ENCODE data around the gene BRICD5.

The BRICD5 gene

DNA sequence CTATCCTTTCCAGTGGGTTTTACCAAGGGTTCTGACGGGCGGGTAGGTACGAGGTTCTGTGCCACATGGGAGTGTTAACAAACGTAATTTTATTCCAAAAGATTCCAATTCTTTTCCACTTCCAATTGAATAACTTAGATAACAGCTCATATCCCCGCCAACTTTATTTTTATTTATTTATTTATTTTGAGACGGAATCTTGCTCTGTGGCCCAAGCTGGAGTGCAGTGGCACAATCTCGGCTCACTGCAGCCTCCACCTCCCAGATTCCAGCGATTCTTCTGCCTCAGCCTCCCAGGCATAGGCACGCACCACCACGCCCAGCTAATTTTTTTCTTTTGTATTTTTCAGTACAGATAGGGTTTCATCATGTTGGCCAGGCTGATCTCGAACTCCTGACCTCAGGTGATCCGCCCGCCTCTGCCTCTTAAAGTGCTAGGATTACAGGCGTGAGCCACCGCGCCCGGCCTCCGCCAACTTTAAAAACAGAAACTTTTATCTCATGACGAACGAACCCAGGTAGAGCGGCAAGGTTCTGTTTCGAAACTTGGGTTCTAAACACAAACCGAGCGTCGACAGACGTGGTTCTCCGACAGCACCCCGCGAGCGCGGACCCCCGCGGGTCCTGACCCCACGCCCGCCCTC is 40.1 kb upstream of the BRICD5 start:
- H2BK15ac ChIP-seq (ENCODE audit: low read length) = peak overlapping the region; percentile 37
- peak overlapping the region; percentile 81 for H3K9ac ChIP-seq (ENCODE audit: low read depth, low read length, poor library complexity)
- H3K27me3 ChIP-seq (ENCODE audit: control insufficient read depth in 3 of 3, insufficient read depth in 3 of 3, low read depth in 1 of 3, low read length in 3 of 3) = no peaks in the 10 kb centered on the region
- peak overlapping the region; percentile 93 for H3K18ac ChIP-seq (ENCODE audit: low read length)
- peak overlapping the region; percentile 93 for H2AFZ ChIP-seq (ENCODE audit: low read length)
- peak overlapping the region; percentile 83 for H3K27ac ChIP-seq (replicated peaks; ENCODE audit: low read length)
- no peak overlapping the region for H2BK12ac ChIP-seq (ENCODE audit: low read length)
- WGBS, 2 donors (ENCODE audit: extremely low coverage in 2 of 2, insufficient read length in 2 of 2, insufficient replicate concordance in 1 of 2) = no CpG with 5 or more reads among the region's 35 CpGs
- peak overlapping the region; percentile 74 to 89 for H3K4me3 ChIP-seq (ENCODE audit: low read length in 2 of 2)
- H3K23ac ChIP-seq (ENCODE audit: low read depth, low read length, poor library complexity) = peak overlapping the region; percentile 94
- H4K8ac ChIP-seq (ENCODE audit: low read depth, low read length) = no peak overlapping the region
- H3K9me3 ChIP-seq (replicated peaks in 1 of 2; ENCODE audit: control insufficient read depth in 2 of 2, insufficient read depth in 1 of 2, low read depth in 1 of 2, low read length in 2 of 2) = no peaks in the 10 kb centered on the region
- H3K36me3 ChIP-seq (replicated peaks in 1 of 2; ENCODE audit: control insufficient read depth in 2 of 2, insufficient read depth in 2 of 2, low read length in 2 of 2) = peaks cover 34 to 75% of the 10 kb centered on the region in 2 donors
- H3K79me1 ChIP-seq (ENCODE audit: low read depth, low read length) = peaks cover 6% of the 10 kb centered on the region
- H2BK120ac ChIP-seq (ENCODE audit: low read depth, low read length) = no peak overlapping the region
- H3K14ac ChIP-seq (ENCODE audit: low read length) = no peak overlapping the region
- H4K91ac ChIP-seq (ENCODE audit: low read depth, low read length, poor library complexity) = no peak overlapping the region
- peak; percentile 24 for DNase-seq (ENCODE audit: low spot score)
- H2BK5ac ChIP-seq (ENCODE audit: low read length) = peak overlapping the region; percentile 95
- no peak overlapping the region for H3K4ac ChIP-seq (ENCODE audit: low read length)
- H3K4me2 ChIP-seq (ENCODE audit: insufficient read depth, low read length, poor library complexity, severe bottlenecking) = peak overlapping the region; percentile 66
- H3K4me1 ChIP-seq (ENCODE audit: control insufficient read depth in 2 of 2, insufficient read depth in 1 of 2, low read depth in 1 of 2, low read length in 2 of 2) = peaks cover 9 to 11% of the 10 kb centered on the region in 2 donors
- H2AK5ac ChIP-seq (ENCODE audit: low read depth, low read length) = peak overlapping the region; percentile 60

DNA sequence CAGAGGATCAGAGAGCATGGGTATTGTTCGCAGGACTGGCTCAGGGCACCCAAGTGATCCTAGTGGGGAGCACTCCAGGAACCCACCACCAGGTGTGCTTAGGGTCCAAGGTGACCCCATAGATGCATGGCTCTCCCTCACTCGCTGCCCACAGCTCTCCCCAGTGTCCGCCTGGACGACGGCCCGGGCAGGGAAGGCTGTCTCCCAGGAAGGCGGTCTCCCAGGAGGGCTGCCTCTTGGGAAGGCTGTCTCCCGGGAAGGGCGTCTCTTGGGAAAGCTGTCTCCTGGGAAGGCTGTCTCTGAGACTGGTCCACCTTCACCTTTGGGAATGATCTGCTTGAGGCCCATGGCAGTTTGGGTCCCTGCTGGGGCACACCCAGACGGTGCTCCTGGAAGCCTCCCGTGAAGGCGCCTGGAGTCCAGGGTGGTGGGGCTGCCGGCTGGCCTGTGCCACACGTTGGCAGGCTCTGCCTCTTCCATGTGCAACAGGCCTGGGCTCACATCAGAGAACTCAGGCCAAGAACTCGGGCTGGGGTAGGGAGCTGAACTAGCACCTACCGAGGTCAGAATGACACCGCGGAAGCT is 35.7 kb upstream of the BRICD5 start:
- no CpG with 5 or more reads among the region's 18 CpGs for WGBS, 2 donors (ENCODE audit: extremely low coverage in 2 of 2, insufficient read length in 2 of 2, insufficient replicate concordance in 1 of 2)
- Histone ChIP-seq H3K36me3 (replicated peaks in 1 of 2; ENCODE audit: control insufficient read depth in 2 of 2, insufficient read depth in 2 of 2, low read length in 2 of 2) (peaks cover 45 to 75% of the 10 kb centered on the region in 2 donors), H3K18ac (ENCODE audit: low read length) (no peak overlapping the region), H2BK12ac (ENCODE audit: low read length) (no peak overlapping the region), H2AK5ac (ENCODE audit: low read depth, low read length) (no peak overlapping the region), H3K23ac (ENCODE audit: low read depth, low read length, poor library complexity) (no peak overlapping the region), H3K9ac (ENCODE audit: low read depth, low read length, poor library complexity) (no peak overlapping the region), H2BK15ac (ENCODE audit: low read length) (no peak overlapping the region), H3K27ac (replicated peaks; ENCODE audit: low read length) (no peak overlapping the region), H3K27me3 (ENCODE audit: control insufficient read depth in 3 of 3, insufficient read depth in 3 of 3, low read depth in 1 of 3, low read length in 3 of 3) (no peaks in the 10 kb centered on the region), H2AFZ (ENCODE audit: low read length) (no peak overlapping the region), H3K4ac (ENCODE audit: low read length) (no peak overlapping the region), H4K8ac (ENCODE audit: low read depth, low read length) (no peak overlapping the region), H3K14ac (ENCODE audit: low read length) (no peak overlapping the region), H4K91ac (ENCODE audit: low read depth, low read length, poor library complexity) (peak overlapping the region; percentile 3), H2BK120ac (ENCODE audit: low read depth, low read length) (no peak overlapping the region), H3K4me1 (ENCODE audit: control insufficient read depth in 2 of 2, insufficient read depth in 1 of 2, low read depth in 1 of 2, low read length in 2 of 2) (peaks cover 4% of the 10 kb centered on the region in 2 donors), H2BK5ac (ENCODE audit: low read length) (no peak overlapping the region), H3K4me2 (ENCODE audit: insufficient read depth, low read length, poor library complexity, severe bottlenecking) (no peak overlapping the region), H3K79me1 (ENCODE audit: low read depth, low read length) (peaks cover 6% of the 10 kb centered on the region), H3K4me3 (ENCODE audit: low read length in 2 of 2) (no peak overlapping the region), H3K9me3 (replicated peaks in 1 of 2; ENCODE audit: control insufficient read depth in 2 of 2, insufficient read depth in 1 of 2, low read depth in 1 of 2, low read length in 2 of 2) (no peaks in the 10 kb centered on the region)
- DNase-seq (ENCODE audit: low spot score) = no peak

DNA sequence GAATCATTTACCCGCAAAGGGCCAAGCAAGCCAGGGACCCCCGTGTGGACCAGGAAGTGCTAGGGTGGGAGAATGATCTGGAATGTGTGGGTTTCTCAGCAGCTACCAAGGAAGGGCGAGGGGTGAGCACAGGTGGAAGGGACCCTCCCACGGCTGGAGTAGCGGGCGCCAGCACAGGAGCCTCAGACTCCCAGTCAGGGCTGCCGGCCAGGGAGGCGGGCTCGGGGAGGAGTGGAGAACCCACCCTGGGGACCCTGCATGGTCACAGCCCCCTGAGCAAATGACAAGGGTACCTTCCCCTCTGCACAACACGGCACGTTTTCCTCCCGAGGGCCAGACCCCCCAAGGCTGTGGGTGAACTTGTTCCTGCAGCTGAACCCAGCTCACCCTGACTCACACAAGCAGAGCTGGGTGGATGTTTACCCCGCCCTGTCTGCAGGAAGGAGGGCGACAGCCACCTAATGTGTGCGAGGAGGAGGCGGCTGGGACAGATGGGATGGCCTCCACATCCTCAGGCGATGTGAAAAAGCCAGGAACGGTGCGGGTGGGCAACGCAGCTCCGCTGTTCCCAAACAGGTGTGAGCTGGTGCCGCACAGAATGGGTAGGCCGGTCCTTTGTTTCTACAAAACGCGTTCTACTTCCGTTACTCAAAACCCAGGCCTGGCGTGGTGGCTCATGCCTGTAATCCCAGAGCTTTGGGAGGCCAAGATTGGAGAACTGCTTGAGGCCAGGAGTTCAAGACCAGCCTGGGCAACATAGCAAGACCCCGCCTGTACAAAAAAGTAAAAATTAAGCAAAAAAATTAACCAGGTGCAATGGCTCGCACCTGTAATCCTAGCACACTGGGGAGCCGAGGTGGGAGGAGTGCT is 34.5 kb upstream of the BRICD5 start:
- H2BK5ac ChIP-seq (ENCODE audit: low read length) = no peak overlapping the region
- H3K23ac ChIP-seq (ENCODE audit: low read depth, low read length, poor library complexity) = no peak overlapping the region
- H2AFZ ChIP-seq (ENCODE audit: low read length) = no peak overlapping the region
- H2BK12ac ChIP-seq (ENCODE audit: low read length) = no peak overlapping the region
- no peak overlapping the region for H3K4me3 ChIP-seq (ENCODE audit: low read length in 2 of 2)
- H2BK120ac ChIP-seq (ENCODE audit: low read depth, low read length) = no peak overlapping the region
- no peak overlapping the region for H3K9ac ChIP-seq (ENCODE audit: low read depth, low read length, poor library complexity)
- H3K79me1 ChIP-seq (ENCODE audit: low read depth, low read length) = peaks cover 4% of the 10 kb centered on the region
- H3K27me3 ChIP-seq (ENCODE audit: control insufficient read depth in 3 of 3, insufficient read depth in 3 of 3, low read depth in 1 of 3, low read length in 3 of 3) = no peaks in the 10 kb centered on the region
- no CpG with 5 or more reads among the region's 30 CpGs for WGBS, 2 donors (ENCODE audit: extremely low coverage in 2 of 2, insufficient read length in 2 of 2, insufficient replicate concordance in 1 of 2)
- H3K36me3 ChIP-seq (replicated peaks in 1 of 2; ENCODE audit: control insufficient read depth in 2 of 2, insufficient read depth in 2 of 2, low read length in 2 of 2) = peaks cover 45 to 83% of the 10 kb centered on the region in 2 donors
- DNase-seq (ENCODE audit: low spot score) = no peak
- H3K14ac ChIP-seq (ENCODE audit: low read length) = no peak overlapping the region
- no peak overlapping the region for H3K18ac ChIP-seq (ENCODE audit: low read length)
- no peak overlapping the region for H3K4me2 ChIP-seq (ENCODE audit: insufficient read depth, low read length, poor library complexity, severe bottlenecking)
- H3K9me3 ChIP-seq (replicated peaks in 1 of 2; ENCODE audit: control insufficient read depth in 2 of 2, insufficient read depth in 1 of 2, low read depth in 1 of 2, low read length in 2 of 2) = no peaks in the 10 kb centered on the region
- no peak overlapping the region for H2AK5ac ChIP-seq (ENCODE audit: low read depth, low read length)
- no peak overlapping the region for H3K4ac ChIP-seq (ENCODE audit: low read length)
- H4K8ac ChIP-seq (ENCODE audit: low read depth, low read length) = no peak overlapping the region
- H3K27ac ChIP-seq (replicated peaks; ENCODE audit: low read length) = no peak overlapping the region
- peaks cover 0 to under 1% of the 10 kb centered on the region in 2 donors for H3K4me1 ChIP-seq (ENCODE audit: control insufficient read depth in 2 of 2, insufficient read depth in 1 of 2, low read depth in 1 of 2, low read length in 2 of 2)
- no peak overlapping the region for H4K91ac ChIP-seq (ENCODE audit: low read depth, low read length, poor library complexity)
- H2BK15ac ChIP-seq (ENCODE audit: low read length) = no peak overlapping the region

DNA sequence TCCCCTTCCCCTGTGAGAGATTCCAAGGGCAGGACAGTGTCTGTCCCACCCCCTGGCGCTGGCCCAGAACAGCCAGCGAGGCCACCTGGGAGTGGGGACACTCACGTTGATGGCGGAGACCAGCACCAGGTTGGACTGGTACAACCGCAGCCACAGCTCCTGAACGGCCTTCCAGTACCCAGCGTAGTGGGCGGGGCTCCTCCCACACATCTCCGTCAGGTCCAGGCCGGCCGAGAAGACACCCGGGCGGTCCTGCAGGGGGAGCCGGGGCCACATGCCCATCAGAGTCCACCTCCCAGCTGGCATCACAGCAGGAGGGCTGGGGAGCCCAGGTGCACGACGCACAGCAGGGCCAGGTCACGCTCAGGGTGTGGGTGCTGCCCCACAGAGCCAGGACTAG is 33.6 kb upstream of the BRICD5 start:
- Histone ChIP-seq H2BK120ac (ENCODE audit: low read depth, low read length) (no peak overlapping the region), H2AK5ac (ENCODE audit: low read depth, low read length) (no peak overlapping the region), H2BK15ac (ENCODE audit: low read length) (no peak overlapping the region), H2BK12ac (ENCODE audit: low read length) (no peak overlapping the region), H3K4me3 (ENCODE audit: low read length in 2 of 2) (no peak overlapping the region), H3K23ac (ENCODE audit: low read depth, low read length, poor library complexity) (no peak overlapping the region), H2AFZ (ENCODE audit: low read length) (no peak overlapping the region), H4K8ac (ENCODE audit: low read depth, low read length) (no peak overlapping the region), H3K4me1 (ENCODE audit: control insufficient read depth in 2 of 2, insufficient read depth in 1 of 2, low read depth in 1 of 2, low read length in 2 of 2) (no peaks in the 10 kb centered on the region), H3K27ac (replicated peaks; ENCODE audit: low read length) (no peak overlapping the region), H3K36me3 (replicated peaks in 1 of 2; ENCODE audit: control insufficient read depth in 2 of 2, insufficient read depth in 2 of 2, low read length in 2 of 2) (peaks cover 47 to 84% of the 10 kb centered on the region in 2 donors), H3K9ac (ENCODE audit: low read depth, low read length, poor library complexity) (no peak overlapping the region), H3K18ac (ENCODE audit: low read length) (no peak overlapping the region), H3K79me1 (ENCODE audit: low read depth, low read length) (peaks cover 4% of the 10 kb centered on the region), H4K91ac (ENCODE audit: low read depth, low read length, poor library complexity) (no peak overlapping the region), H3K4ac (ENCODE audit: low read length) (no peak overlapping the region), H3K14ac (ENCODE audit: low read length) (no peak overlapping the region), H3K27me3 (ENCODE audit: control insufficient read depth in 3 of 3, insufficient read depth in 3 of 3, low read depth in 1 of 3, low read length in 3 of 3) (no peaks in the 10 kb centered on the region), H3K9me3 (replicated peaks in 1 of 2; ENCODE audit: control insufficient read depth in 2 of 2, insufficient read depth in 1 of 2, low read depth in 1 of 2, low read length in 2 of 2) (no peaks in the 10 kb centered on the region), H3K4me2 (ENCODE audit: insufficient read depth, low read length, poor library complexity, severe bottlenecking) (no peak overlapping the region), H2BK5ac (ENCODE audit: low read length) (no peak overlapping the region)
- no CpG with 5 or more reads among the region's 17 CpGs for WGBS, 2 donors (ENCODE audit: extremely low coverage in 2 of 2, insufficient read length in 2 of 2, insufficient replicate concordance in 1 of 2)
- DNase-seq (ENCODE audit: low spot score) = no peak
